HG03139 (cell line): ENCODE results near the gene IRF2.
A peak's percentile ranks its signal among the peaks of the same experiment; 100 is the strongest.

Experiments used
- ATAC-seq: cut with Tn5 transposase; IDR thresholded peaks from one replicate; pipeline ENCODE4 v1.9.1; 2021; ENCODE audit not compliant: unreplicated experiment

The IRF2 gene

DNA sequence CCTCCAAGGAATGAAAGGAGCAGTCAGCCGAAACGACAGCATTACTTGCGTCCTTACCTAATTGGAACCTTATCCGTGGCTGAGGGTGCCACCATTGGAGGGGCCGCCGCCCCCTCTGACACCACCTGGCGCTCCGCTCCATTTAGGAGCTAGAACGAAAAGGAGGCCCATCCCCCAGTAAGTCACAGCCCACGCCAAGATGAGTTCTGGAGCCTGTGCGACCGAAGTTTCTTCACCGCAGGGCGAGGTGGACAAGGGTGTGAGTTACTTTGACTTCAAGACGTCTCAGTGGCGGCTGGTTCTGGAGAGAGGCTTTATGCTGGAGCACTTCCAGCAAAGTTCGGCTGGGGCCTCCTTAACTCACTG is 729 bp upstream of the IRF2 start:
- peak; percentile 6 for ATAC-seq

GRCh38 chr4:184473499-184474262 is 669 bp downstream of the IRF2 start:
- ATAC-seq = no peak

DNA sequence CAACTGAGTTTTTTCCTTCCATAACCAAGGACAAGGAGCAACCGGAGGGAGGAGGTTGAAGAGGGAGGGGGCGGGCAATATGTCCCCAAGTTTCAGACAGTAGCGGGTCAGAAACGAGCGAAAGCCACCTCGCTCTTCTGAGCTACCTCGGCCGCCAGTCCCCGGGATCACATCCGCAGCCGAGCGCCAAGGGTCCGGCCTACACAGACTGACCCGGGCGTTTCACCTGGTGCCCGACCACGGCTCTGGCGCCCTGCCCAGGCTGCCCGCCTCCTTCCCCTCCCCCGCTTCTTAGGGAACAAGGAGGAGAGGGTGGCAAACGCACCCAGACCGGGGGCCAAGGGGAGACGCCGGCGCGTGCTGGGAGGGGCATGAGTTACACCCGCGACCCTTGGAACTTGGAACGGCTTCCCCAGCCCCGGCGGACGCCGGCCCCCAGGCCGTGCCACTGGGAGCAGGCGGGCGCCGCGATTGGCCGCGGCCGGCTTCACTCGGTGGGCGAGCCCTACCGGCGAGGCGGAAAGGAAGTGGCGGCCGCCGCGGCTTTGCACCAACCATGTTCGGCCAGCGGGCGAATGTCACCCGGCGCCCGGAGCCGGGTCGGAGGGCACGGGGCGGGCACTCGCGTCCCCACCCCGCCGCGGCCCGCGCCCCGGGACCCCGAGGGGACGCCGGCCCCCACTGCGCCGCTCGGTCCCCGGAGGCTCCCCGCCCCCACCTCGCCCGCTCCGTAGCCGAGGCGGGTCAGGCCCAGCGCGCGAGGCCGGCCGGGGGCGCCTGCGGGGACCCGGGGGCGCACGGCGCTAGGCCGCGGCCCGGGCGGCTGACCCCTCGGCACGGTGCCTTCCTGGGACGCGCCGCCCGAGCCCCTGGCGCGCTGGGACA is 1.5 kb downstream of the IRF2 start:
- ATAC-seq = peak; percentile 20

DNA sequence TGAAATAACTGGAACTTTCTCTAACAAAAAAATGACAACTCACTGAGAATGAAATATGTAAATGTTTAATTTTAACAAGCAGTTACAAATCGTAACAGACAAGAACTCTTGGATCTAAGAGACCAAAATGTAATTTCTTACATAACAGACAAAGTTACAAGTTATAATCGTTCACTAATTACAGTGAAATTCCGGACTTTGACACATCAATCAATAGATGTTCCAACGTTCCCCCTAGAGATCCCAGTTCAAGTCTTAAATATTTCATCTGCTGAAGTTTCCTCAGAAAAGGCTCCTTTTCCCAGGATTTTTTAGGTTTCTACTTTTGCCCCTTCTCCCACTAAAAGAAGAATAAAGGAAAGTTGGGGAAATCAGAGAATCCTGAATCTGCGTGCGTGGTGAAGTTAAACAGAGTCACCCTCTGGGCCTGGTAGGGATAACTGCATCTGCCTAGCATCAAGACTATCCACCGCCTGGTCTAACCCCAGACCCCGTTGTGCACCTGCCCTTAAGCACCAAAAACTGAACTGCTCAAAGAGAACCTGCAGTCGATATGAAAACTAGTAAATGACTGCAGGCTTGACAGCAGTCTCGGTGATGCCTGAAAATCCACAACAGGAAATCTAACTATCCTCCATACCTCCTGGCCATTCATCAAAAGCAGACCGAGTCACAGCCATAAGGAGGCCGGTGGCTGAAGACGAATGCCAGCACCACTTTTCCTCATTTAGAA is 2.3 kb downstream of the IRF2 start:
- no peak for ATAC-seq

DNA sequence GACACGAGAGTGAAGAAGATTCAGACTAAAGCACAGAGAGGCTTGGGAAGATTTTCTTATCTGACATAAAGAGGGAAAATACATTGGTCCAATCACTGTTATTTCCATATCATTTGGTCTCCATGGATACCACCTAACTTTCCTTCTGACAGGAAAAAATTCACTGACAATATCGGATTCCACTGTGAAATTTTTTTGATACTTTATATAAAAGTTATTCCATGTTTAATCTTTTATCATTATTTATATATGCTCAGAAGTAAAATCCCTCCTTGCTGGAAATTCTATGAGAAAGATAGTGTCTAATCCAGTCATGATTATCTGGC is 3.6 kb downstream of the IRF2 start:
- ATAC-seq = no peak

- no peak for ATAC-seq
Measured at GRCh38 chr4:184466634-184467033, 7.7 kb downstream of the IRF2 start.

DNA sequence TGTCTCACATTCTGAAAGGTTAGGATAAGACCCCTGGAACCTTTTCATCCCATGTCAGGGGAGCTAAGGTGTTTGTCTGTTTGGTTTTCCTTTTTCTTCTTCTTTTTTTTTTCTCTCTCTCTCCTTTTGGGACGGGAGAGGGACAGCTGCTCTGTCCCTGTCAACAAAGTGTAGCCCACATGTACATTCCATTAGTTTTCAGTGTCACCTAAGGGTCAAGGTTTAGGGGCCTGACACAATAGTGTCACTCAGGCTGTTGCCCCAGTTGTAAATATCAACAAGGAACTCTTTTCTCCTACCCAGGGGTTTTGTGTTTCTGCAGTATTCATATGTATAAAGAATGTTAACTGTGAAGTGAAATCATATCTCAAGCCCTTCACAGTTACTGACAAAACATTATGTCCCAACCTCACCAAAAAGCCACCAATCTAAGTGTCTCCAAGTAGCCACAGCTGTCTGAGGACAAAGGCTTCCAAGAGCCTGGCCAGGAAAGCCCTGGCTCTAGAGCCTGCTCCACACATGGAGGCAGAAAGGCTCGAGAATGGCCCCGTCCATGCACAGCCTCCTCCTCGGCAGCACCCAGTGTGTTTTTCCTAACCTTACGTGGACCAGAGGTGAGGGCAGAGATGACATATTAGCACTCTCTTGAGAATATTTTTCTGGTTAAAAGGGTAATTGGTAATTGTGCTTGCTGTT is 9.4 kb downstream of the IRF2 start:
- ATAC-seq = no peak

- no peak for ATAC-seq
Measured at GRCh38 chr4:184463856-184464255, 10.5 kb downstream of the IRF2 start.

DNA sequence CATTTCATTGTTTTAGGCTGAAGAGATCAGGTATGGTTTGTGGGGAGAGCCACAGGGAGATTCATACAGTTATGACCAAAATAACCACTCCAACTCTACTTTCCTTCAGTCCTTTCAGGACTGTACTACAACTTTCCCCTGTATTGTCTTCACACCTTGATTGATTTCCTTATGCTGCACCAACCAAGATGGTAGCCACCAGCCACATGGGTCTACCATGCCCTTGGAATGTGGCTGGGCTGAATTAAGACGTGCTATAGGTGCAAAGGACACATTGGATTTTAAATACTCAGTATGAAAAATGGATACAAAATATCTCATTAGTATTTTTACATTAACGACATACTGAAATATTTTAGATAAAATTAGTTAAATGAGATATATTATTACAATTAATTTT is 11.2 kb downstream of the IRF2 start:
- ATAC-seq = no peak

- ATAC-seq = no peak
Measured at GRCh38 chr4:184462724-184463123, 11.6 kb downstream of the IRF2 start.

GRCh38 chr4:184461711-184462441 is 12.5 kb downstream of the IRF2 start:
- no peak for ATAC-seq

DNA sequence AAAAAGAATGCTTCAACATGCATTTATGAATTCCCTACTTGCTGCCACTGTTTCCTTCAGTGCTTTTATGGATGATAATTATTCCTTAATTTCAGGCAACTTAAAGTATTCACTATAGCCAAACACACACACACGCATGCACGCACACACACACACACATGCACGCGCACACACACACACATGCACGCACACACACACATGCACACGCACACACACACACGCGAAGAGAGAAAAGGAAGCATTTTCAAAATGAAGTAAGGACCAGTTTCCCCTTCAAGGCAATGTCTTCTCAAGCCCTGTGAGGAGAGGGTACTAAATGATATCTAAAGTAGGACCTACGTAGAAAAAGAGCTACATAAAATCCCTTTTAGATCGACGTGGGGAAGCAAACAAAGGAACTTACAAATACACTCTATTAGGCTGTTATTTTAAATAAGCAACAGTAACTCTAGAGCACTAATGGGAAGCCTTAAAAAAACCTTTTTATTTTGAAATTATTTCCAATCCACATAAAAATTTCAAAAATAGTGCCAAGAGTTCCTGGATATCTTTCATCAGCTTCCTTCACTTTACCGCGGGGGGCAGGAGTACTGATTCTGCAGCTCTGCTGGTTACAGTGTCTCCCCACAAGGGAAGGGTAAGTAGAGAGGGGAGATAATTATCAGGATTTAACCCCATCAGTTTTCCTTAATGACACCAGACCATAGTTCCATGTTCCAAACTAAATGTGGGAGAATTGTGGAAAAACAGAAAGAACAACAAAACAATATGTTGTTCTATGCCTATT is 13.7 kb downstream of the IRF2 start:
- no peak for ATAC-seq

GRCh38 chr4:184459413-184459812 is 14.9 kb downstream of the IRF2 start:
- ATAC-seq = no peak

GRCh38 chr4:184457535-184458249 is 16.7 kb downstream of the IRF2 start:
- peak; percentile 36 for ATAC-seq

GRCh38 chr4:184456337-184456736 is 18.0 kb downstream of the IRF2 start:
- ATAC-seq = no peak

- ATAC-seq = no peak
Measured at GRCh38 chr4:184455299-184455698, 19.1 kb downstream of the IRF2 start.

DNA sequence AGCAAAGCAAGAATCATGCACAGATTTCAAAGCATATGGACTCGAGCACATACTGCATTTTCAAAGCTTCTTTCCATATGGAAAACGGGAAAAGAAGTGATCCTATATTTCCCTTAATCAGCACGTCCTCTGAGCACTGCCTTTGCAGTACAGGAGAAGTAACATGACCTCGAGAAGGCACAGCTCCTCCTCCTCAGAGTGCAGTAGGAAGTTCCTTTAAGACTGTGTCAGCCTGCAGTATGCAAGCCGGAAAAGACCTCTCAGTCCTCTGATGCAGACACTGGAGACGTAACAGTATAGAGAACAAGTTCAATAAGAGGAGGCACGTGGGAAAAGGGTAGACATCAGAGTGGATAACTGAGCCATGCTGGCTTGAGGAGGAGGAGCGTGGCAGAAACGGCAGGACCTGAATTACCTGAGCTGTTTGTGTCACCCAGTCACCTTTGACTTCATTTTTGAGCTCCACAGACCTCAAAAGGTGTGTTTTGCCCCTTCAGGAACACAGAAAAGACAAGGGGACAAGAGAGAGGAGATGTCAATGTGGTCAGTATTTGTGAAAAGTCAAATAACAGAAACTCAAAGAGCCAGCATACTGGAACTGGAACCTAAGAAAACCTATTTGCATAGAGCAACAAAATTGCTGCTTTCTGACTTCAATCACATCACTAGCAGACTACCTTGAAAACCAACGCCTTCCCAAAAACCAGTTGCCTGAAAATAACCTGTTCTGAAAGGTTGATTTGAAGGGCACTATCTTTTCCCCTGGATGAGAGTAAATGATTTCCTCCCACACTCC is 20.8 kb downstream of the IRF2 start:
- peak; percentile 54 for ATAC-seq

DNA sequence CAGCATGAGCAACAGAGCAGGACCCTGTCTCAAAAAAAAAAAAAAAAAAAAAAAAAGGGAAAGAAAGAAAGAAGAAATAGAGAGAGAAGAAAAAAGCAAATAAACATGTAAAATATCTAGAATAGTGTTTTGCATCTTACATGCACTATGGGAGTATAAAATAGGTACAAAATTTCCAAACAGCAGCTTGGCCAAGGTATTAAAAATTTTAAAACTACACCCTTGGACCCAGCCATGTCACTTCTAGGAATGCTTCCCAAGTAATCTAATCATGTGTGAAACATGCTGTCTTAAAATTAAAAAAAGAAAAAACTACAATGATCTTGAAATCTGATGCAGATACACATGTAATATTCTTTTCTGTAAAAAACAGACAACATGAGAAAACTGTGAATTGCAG is 21.6 kb downstream of the IRF2 start:
- ATAC-seq = no peak
